Endodermal cell (in vitro differentiated cells): ENCODE measurements around the gene MBD3L1. TPM values are rescaled to one million over a fixed set of nuclear protein-coding genes. Genes with fewer than 3 reads are reported as not detected.
A peak's percentile ranks its signal among the peaks of the same experiment; 100 is the strongest.

Source experiments
- DNase-seq: peaks from one replicate; pipeline ENCODE4 v3.0.0-alpha.2; 2017
- H3K27ac ChIP-seq: 2 replicates; pipeline ENCODE4 v1.5.1; 2013; ENCODE audit warnings: mild to moderate bottlenecking, low read depth, low read length, moderate library complexity
- H3K27me3 ChIP-seq: 2 replicates; pipeline ENCODE4 v1.6.1; 2013; ENCODE audit warnings: mild to moderate bottlenecking, low read length, moderate library complexity; ENCODE audit not compliant: insufficient read depth, control insufficient read depth, poor library complexity, severe bottlenecking
- H3K36me3 ChIP-seq: 2 replicates; pipeline ENCODE4 v1.7.0; 2013; ENCODE audit warnings: mild to moderate bottlenecking, low read length, moderate library complexity; ENCODE audit not compliant: control insufficient read depth, insufficient read depth
- H3K4me1 ChIP-seq: one replicate; pipeline ENCODE4 v1.7.0; 2013; ENCODE audit warnings: low read length; ENCODE audit not compliant: control insufficient read depth, insufficient read depth
- H3K4me3 ChIP-seq: 2 replicates; pipeline ENCODE4 v1.5.1; 2013; ENCODE audit warnings: mild to moderate bottlenecking, low read length, moderate library complexity
- H3K9ac ChIP-seq: 2 replicates; pipeline ENCODE4 v1.6.1; 2013; ENCODE audit warnings: mild to moderate bottlenecking, low read length, moderate library complexity; ENCODE audit not compliant: poor library complexity, severe bottlenecking; ENCODE audit errors: extremely low read depth
- H3K9me3 ChIP-seq: 2 replicates; pipeline ENCODE4 v1.6.1; 2013; ENCODE audit warnings: mild to moderate bottlenecking, low read length, moderate library complexity; ENCODE audit not compliant: control insufficient read depth
- H3K27ac Mint-ChIP-seq: 2 replicates; pipeline ENCODE4 v1.8.0; 2020; ENCODE audit warnings: mixed read lengths
- H3K27me3 Mint-ChIP-seq: 2 replicates; pipeline ENCODE4 v1.8.0; 2021; ENCODE audit warnings: mild to moderate bottlenecking, mixed read lengths; ENCODE audit not compliant: insufficient read depth
- H3K36me3 Mint-ChIP-seq: 2 replicates; pipeline ENCODE4 v1.8.0; 2020; ENCODE audit warnings: low read depth, mixed read lengths
- H3K4me1 Mint-ChIP-seq: 2 replicates; pipeline ENCODE4 v1.8.0; 2020; ENCODE audit warnings: mixed read lengths
- H3K4me3 Mint-ChIP-seq: 2 replicates; pipeline ENCODE4 v1.8.0; 2020; ENCODE audit warnings: mild to moderate bottlenecking, moderate library complexity, mixed read lengths
- H3K9me3 Mint-ChIP-seq: 2 replicates; pipeline ENCODE4 v1.8.0; 2020; ENCODE audit warnings: mild to moderate bottlenecking, mixed read lengths
- CTCF ChIP-seq: fragments of 200-600 bp; sonication (generic); conservative IDR thresholded peaks from 2 replicates; pipeline ENCODE4 v1.5.0; 2021; ENCODE audit warnings: antibody characterized with exemption, mild to moderate bottlenecking
- WGBS, 2 experiments: methylation state at CpG; one replicate each; pipeline versions ENCODE4 v1.1.5 to v1.1.7; 2013; ENCODE audit warnings: missing lambda C conversion rate in 2 of 2, mixed read lengths in 1 of 2; ENCODE audit not compliant: insufficient coverage in 1 of 2, insufficient read length in 1 of 2; 5-methylcytosine and 5-hydroxymethylcytosine counted together
- total RNA-seq, 2 donors: library from RNA; stranded (reverse); fragmentation: NEBNext Ultra II Directional in 1 of 2; extraction: Animal tissue kit (Norgen Biotek cat#: 25700) in 1 of 2; gene quantifications; 2 replicates in 1 of 2; 3 replicates in 1 of 2; pipeline ENCODE4 v1.2.1, GENCODE V29; 2021

MBD3L1 gene
- total RNA-seq, 2 donors from 2014 or later = not detected

- no peaks in the 10 kb centered on the region for H3K36me3 ChIP-seq
- H3K27me3 ChIP-seq = no peaks in the 10 kb centered on the region
- no peak overlapping the region for H3K27ac Mint-ChIP-seq
- H3K4me3 Mint-ChIP-seq = no peak overlapping the region
- H3K9me3 Mint-ChIP-seq = peaks cover 64% of the 10 kb centered on the region
- H3K27ac ChIP-seq = no peak overlapping the region
- H3K4me1 ChIP-seq = no peaks in the 10 kb centered on the region
- H3K27me3 Mint-ChIP-seq = no peaks in the 10 kb centered on the region
- no peaks in the 10 kb centered on the region for H3K36me3 Mint-ChIP-seq
- peaks cover 43% of the 10 kb centered on the region for H3K9me3 ChIP-seq
- WGBS, 2 experiments = 50 to 88% methylated on average over 2 to 3 of the region's 3 CpGs
- no peak overlapping the region for H3K9ac ChIP-seq
- H3K4me1 Mint-ChIP-seq = no peaks in the 10 kb centered on the region
- H3K4me3 ChIP-seq = no peak overlapping the region
- no peak for DNase-seq
- TF ChIP-seq CTCF = no peak
Observed at GRCh38 chr19:8858260-8858659, 26.1 kb downstream of the MBD3L1 start.

GRCh38 chr19:8866344-8866743, 34.2 kb downstream of the MBD3L1 start:
- H3K4me1 Mint-ChIP-seq = no peaks in the 10 kb centered on the region
- peaks cover 61% of the 10 kb centered on the region for H3K9me3 ChIP-seq
- no peaks in the 10 kb centered on the region for H3K27me3 Mint-ChIP-seq
- H3K4me3 ChIP-seq = no peak overlapping the region
- H3K9me3 Mint-ChIP-seq = peaks cover under 1% of the 10 kb centered on the region
- no peaks in the 10 kb centered on the region for H3K36me3 ChIP-seq
- no peaks in the 10 kb centered on the region for H3K4me1 ChIP-seq
- no peak overlapping the region for H3K9ac ChIP-seq
- no peak overlapping the region for H3K27ac ChIP-seq
- no peak overlapping the region for H3K27ac Mint-ChIP-seq
- H3K4me3 Mint-ChIP-seq = no peak overlapping the region
- no peak for TF ChIP-seq CTCF
- DNase-seq = no peak
- H3K27me3 ChIP-seq = no peaks in the 10 kb centered on the region
- no peaks in the 10 kb centered on the region for H3K36me3 Mint-ChIP-seq

GRCh38 chr19:8877854-8878705, 45.9 kb downstream of the MBD3L1 start:
- H3K4me1 ChIP-seq = no peaks in the 10 kb centered on the region
- WGBS, 2 experiments = 37% methylated on average over 3 of the region's 6 CpGs; no CpG with 5 or more reads in 1 of the 2 experiments
- H3K27me3 ChIP-seq = no peaks in the 10 kb centered on the region
- Mint-ChIP-seq H3K27ac (no peak overlapping the region), H3K4me3 (no peak overlapping the region), H3K27me3 (no peaks in the 10 kb centered on the region), H3K9me3 (peaks cover 56% of the 10 kb centered on the region), H3K36me3 (peaks cover 1% of the 10 kb centered on the region), H3K4me1 (no peaks in the 10 kb centered on the region)
- H3K4me3 ChIP-seq = no peak overlapping the region
- DNase-seq = peak; percentile 51
- H3K9ac ChIP-seq = no peak overlapping the region
- no peak for TF ChIP-seq CTCF
- peaks cover 41% of the 10 kb centered on the region for H3K9me3 ChIP-seq
- no peaks in the 10 kb centered on the region for H3K36me3 ChIP-seq
- H3K27ac ChIP-seq = no peak overlapping the region
